Stomach smooth muscle (tissue), 2 donors: Measurements from ENCODE around the gene ARHGAP42.
A peak's percentile ranks its signal among the peaks of the same experiment; 100 is the strongest.

Source experiments
- H3K27ac ChIP-seq: one replicate; pipeline ENCODE4 v1.7.0; 2013; ENCODE audit warnings: mild to moderate bottlenecking, low read length, inconsistent platforms
- H3K27me3 ChIP-seq, 2 donors: one replicate each; pipeline ENCODE4 v1.7.0; 2013; ENCODE audit warnings: low read length in 2 of 2; ENCODE audit not compliant: insufficient read depth in 2 of 2, control insufficient read depth in 1 of 2
- H3K36me3 ChIP-seq, 2 donors: one replicate each; pipeline ENCODE4 v1.7.0; 2013; ENCODE audit warnings: low read length in 2 of 2; ENCODE audit not compliant: control insufficient read depth in 2 of 2, insufficient read depth in 2 of 2
- H3K4me1 ChIP-seq: one replicate; pipeline ENCODE4 v1.7.0; 2013; ENCODE audit warnings: low read length; ENCODE audit not compliant: control insufficient read depth, insufficient read depth
- H3K4me3 ChIP-seq, 2 donors: one replicate each; pipeline ENCODE4 v1.7.0; 2013; ENCODE audit warnings: low read length in 2 of 2
- H3K9ac ChIP-seq, 2 donors: one replicate each; pipeline ENCODE4 v1.7.0; 2013; ENCODE audit warnings: low read length in 2 of 2, mild to moderate bottlenecking in 1 of 2
- H3K9me3 ChIP-seq, 2 donors: one replicate each; pipeline ENCODE4 v1.7.0; 2013; ENCODE audit warnings: low read length in 2 of 2; ENCODE audit not compliant: control insufficient read depth in 2 of 2
- donor health status: healthy.
- donor health status: Pancreatic carcinoma.

Gene ARHGAP42

GRCh38 chr11:100851147-100851546, 164.1 kb downstream of the ARHGAP42 start:
- H3K9ac ChIP-seq = no peak overlapping the region
- no peaks in the 10 kb centered on the region for H3K36me3 ChIP-seq
- no peak overlapping the region for H3K4me3 ChIP-seq
- no peaks in the 10 kb centered on the region for H3K9me3 ChIP-seq
- H3K27ac ChIP-seq = no peak overlapping the region
- H3K4me1 ChIP-seq = no peaks in the 10 kb centered on the region
- no peaks in the 10 kb centered on the region for H3K27me3 ChIP-seq

- Histone ChIP-seq H3K4me3 (no peak overlapping the region), H3K36me3 (no peaks in the 10 kb centered on the region), H3K4me1 (no peaks in the 10 kb centered on the region), H3K9me3 (no peaks in the 10 kb centered on the region), H3K27ac (no peak overlapping the region), H3K9ac (no peak overlapping the region), H3K27me3 (no peaks in the 10 kb centered on the region)
Observed at GRCh38 chr11:100851584-100852152, 164.6 kb downstream of the ARHGAP42 start.

- H3K36me3 ChIP-seq = no peaks in the 10 kb centered on the region
Observed at GRCh38 chr11:100855466-100856067, 168.5 kb downstream of the ARHGAP42 start.

GRCh38 chr11:100857236-100858005, 170.3 kb downstream of the ARHGAP42 start:
- no peaks in the 10 kb centered on the region for H3K4me1 ChIP-seq
- H3K36me3 ChIP-seq = no peaks in the 10 kb centered on the region
- no peaks in the 10 kb centered on the region for H3K9me3 ChIP-seq
- H3K27me3 ChIP-seq = no peaks in the 10 kb centered on the region
- no peak overlapping the region for H3K9ac ChIP-seq
- H3K27ac ChIP-seq = no peak overlapping the region
- no peak overlapping the region for H3K4me3 ChIP-seq

More at GRCh38 chr11:100855466-100856067, 168.5 kb downstream of the ARHGAP42 start:
- Histone ChIP-seq H3K4me3 (no peak overlapping the region), H3K27ac (no peak overlapping the region), H3K27me3 (no peaks in the 10 kb centered on the region), H3K9me3 (no peaks in the 10 kb centered on the region), H3K9ac (no peak overlapping the region), H3K4me1 (no peaks in the 10 kb centered on the region)

- Histone ChIP-seq H3K27me3 (no peaks in the 10 kb centered on the region), H3K27ac (no peak overlapping the region), H3K9me3 (no peaks in the 10 kb centered on the region), H3K9ac (no peak overlapping the region), H3K4me1 (no peaks in the 10 kb centered on the region), H3K4me3 (no peak overlapping the region), H3K36me3 (no peaks in the 10 kb centered on the region)
Observed at GRCh38 chr11:100860318-100861155, 173.4 kb downstream of the ARHGAP42 start.

GRCh38 chr11:100861212-100861611, 174.1 kb downstream of the ARHGAP42 start:
- no peaks in the 10 kb centered on the region for H3K27me3 ChIP-seq
- no peaks in the 10 kb centered on the region for H3K4me1 ChIP-seq
- H3K9me3 ChIP-seq = no peaks in the 10 kb centered on the region
- H3K4me3 ChIP-seq = no peak overlapping the region
- no peak overlapping the region for H3K27ac ChIP-seq
- no peak overlapping the region for H3K9ac ChIP-seq
- H3K36me3 ChIP-seq = no peaks in the 10 kb centered on the region

- Histone ChIP-seq H3K27me3 (no peaks in the 10 kb centered on the region), H3K9me3 (no peaks in the 10 kb centered on the region), H3K4me1 (no peaks in the 10 kb centered on the region), H3K9ac (no peak overlapping the region), H3K36me3 (no peaks in the 10 kb centered on the region), H3K4me3 (peak overlapping the region in 1 of 2 donors; percentile 13), H3K27ac (no peak overlapping the region)
Observed at GRCh38 chr11:100863080-100863581, 176.0 kb downstream of the ARHGAP42 start.

- no peaks in the 10 kb centered on the region for H3K9me3 ChIP-seq
- H3K9ac ChIP-seq = no peak overlapping the region
- no peaks in the 10 kb centered on the region for H3K27me3 ChIP-seq
- H3K4me1 ChIP-seq = no peaks in the 10 kb centered on the region
- no peak overlapping the region for H3K4me3 ChIP-seq
- no peaks in the 10 kb centered on the region for H3K36me3 ChIP-seq
- H3K27ac ChIP-seq = no peak overlapping the region
Observed at GRCh38 chr11:100865443-100866065, 178.5 kb downstream of the ARHGAP42 start.

GRCh38 chr11:100866453-100866852, 179.4 kb downstream of the ARHGAP42 start:
- H3K4me1 ChIP-seq = no peaks in the 10 kb centered on the region
- no peak overlapping the region for H3K9ac ChIP-seq
- H3K4me3 ChIP-seq = no peak overlapping the region
- no peaks in the 10 kb centered on the region for H3K27me3 ChIP-seq
- H3K36me3 ChIP-seq = no peaks in the 10 kb centered on the region
- no peaks in the 10 kb centered on the region for H3K9me3 ChIP-seq
- H3K27ac ChIP-seq = no peak overlapping the region

- no peaks in the 10 kb centered on the region for H3K27me3 ChIP-seq
- H3K36me3 ChIP-seq = no peaks in the 10 kb centered on the region
- no peaks in the 10 kb centered on the region for H3K9me3 ChIP-seq
- H3K27ac ChIP-seq = no peak overlapping the region
- H3K9ac ChIP-seq = no peak overlapping the region
- no peaks in the 10 kb centered on the region for H3K4me1 ChIP-seq
- H3K4me3 ChIP-seq = no peak overlapping the region
Observed at GRCh38 chr11:100867606-100868005, 180.5 kb downstream of the ARHGAP42 start.
